Measurements from ENCODE around the gene JAZF1.

Gene JAZF1

GRCh38 chr7:27905951-27906350, 274.6 kb downstream of the JAZF1 start:
- ChIA-PET CTCF (interaction anchor here (1.9 to 2.4 kb wide), 2 partner anchors 9 to 15 kb away, joined by 4 to 11 read pairs; no protein-coding TSS in a partner anchor), POLR2A (no interaction called here)
- DNase-seq (ENCODE audit: extremely low spot score) = no peak
- no peak for TF ChIP-seq CTCF (IDR thresholded peaks at IDR 0.05; ENCODE audit: control extremely low read depth, extremely low read depth, low read depth, missing control alignments)

GRCh38 chr7:27901028-27901760, 279.4 kb downstream of the JAZF1 start:
- ChIA-PET POLR2A (no interaction called here), CTCF (no interaction called here)
- TF ChIP-seq CTCF (IDR thresholded peaks at IDR 0.05; ENCODE audit: control extremely low read depth, extremely low read depth, low read depth, missing control alignments) = no peak
- DNase-seq (ENCODE audit: extremely low spot score) = peak; percentile 59

GRCh38 chr7:27900006-27900405, 280.6 kb downstream of the JAZF1 start:
- DNase-seq (ENCODE audit: extremely low spot score) = no peak
- no peak for TF ChIP-seq CTCF (IDR thresholded peaks at IDR 0.05; ENCODE audit: control extremely low read depth, extremely low read depth, low read depth, missing control alignments)
- ChIA-PET CTCF (interaction anchor here (0.9 to 1.9 kb wide), 5 partner anchors 9 to 704 kb away, joined by 3 to 6 read pairs (median 3); no protein-coding TSS in a partner anchor), POLR2A (no interaction called here)

- POLR2A ChIA-PET = no interaction called here
- DNase-seq (ENCODE audit: extremely low spot score) = no peak
- CTCF ChIA-PET = interaction anchor here (0.9 to 1.9 kb wide), 5 partner anchors 9 to 704 kb away, joined by 3 to 6 read pairs (median 3); no protein-coding TSS in a partner anchor
- TF ChIP-seq CTCF (IDR thresholded peaks at IDR 0.05; ENCODE audit: control extremely low read depth, extremely low read depth, low read depth, missing control alignments) = no peak
Observed at GRCh38 chr7:27899601-27900000, 281.0 kb downstream of the JAZF1 start.

- ChIA-PET CTCF (interaction anchor here (2.3 to 2.7 kb wide), 2 partner anchors 10 to 18 kb away, joined by 6 to 11 read pairs; no protein-coding TSS in a partner anchor), POLR2A (no interaction called here)
- TF ChIP-seq CTCF (IDR thresholded peaks at IDR 0.05; ENCODE audit: control extremely low read depth, extremely low read depth, low read depth, missing control alignments) = no peak
- no peak for DNase-seq (ENCODE audit: extremely low spot score)
Observed at GRCh38 chr7:27897441-27897847, 283.2 kb downstream of the JAZF1 start.

GRCh38 chr7:27897001-27897400, 283.6 kb downstream of the JAZF1 start:
- no peak for DNase-seq (ENCODE audit: extremely low spot score)
- CTCF ChIA-PET = interaction anchor here (2.3 to 2.7 kb wide), 2 partner anchors 10 to 17 kb away, joined by 6 to 11 read pairs; no protein-coding TSS in a partner anchor
- TF ChIP-seq CTCF (IDR thresholded peaks at IDR 0.05; ENCODE audit: control extremely low read depth, extremely low read depth, low read depth, missing control alignments) = no peak
- POLR2A ChIA-PET = no interaction called here
